HL-60 (cell line): ENCODE data around the gene CANT1.

Source experiments
- DNase-seq, 2 experiments: peaks; one replicate each; pipeline ENCODE4 v3.0.0-alpha.2; 2010 to 2020; ENCODE audit warnings: low read depth in 1 of 2, low spot score in 1 of 2
- H3K27ac ChIP-seq: fragments of 250-450 bp; sonication (Bioruptor Pico); replicated peaks from 2 replicates; pipeline ENCODE4 v1.5.1; 2020; ENCODE audit warnings: mild to moderate bottlenecking, moderate library complexity
- H3K27me3 ChIP-seq: fragments of 250-450 bp; sonication (Bioruptor Pico); 2 replicates; pipeline ENCODE4 v1.5.1; 2021; ENCODE audit warnings: mild to moderate bottlenecking, moderate library complexity; ENCODE audit not compliant: insufficient read depth, poor library complexity, severe bottlenecking
- H3K4me3 ChIP-seq: replicated peaks from 2 replicates; pipeline ENCODE4 v1.5.1; 2011; ENCODE audit warnings: mild to moderate bottlenecking, control low read depth, low read length; ENCODE audit not compliant: insufficient read depth
- GABPA ChIP-seq: IDR thresholded peaks from 2 replicates; pipeline ENCODE4 v1.6.1; 2012; ENCODE audit warnings: low read depth
- POLR2AphosphoS5 ChIP-seq: IDR thresholded peaks from 2 replicates; pipeline ENCODE4 v1.6.1; 2012; ENCODE audit warnings: low read depth
- SPI1 ChIP-seq: IDR thresholded peaks from 2 replicates; pipeline ENCODE4 v1.6.1; 2012; ENCODE audit warnings: low read depth, mild to moderate bottlenecking, borderline replicate concordance
- TF ChIP-seq, protein P1 (sequence below): IDR thresholded peaks from one replicate; pipeline ENCODE4 v1.5.1; 2011; ENCODE audit warnings: low read length, control low read depth, inconsistent platforms; ENCODE audit not compliant: insufficient read depth
- TF ChIP-seq, protein P2 (sequence below): IDR thresholded peaks from 2 replicates; pipeline ENCODE4 v1.6.1; 2012; ENCODE audit warnings: low read depth; ENCODE audit not compliant: insufficient replicate concordance

CANT1 gene

DNA sequence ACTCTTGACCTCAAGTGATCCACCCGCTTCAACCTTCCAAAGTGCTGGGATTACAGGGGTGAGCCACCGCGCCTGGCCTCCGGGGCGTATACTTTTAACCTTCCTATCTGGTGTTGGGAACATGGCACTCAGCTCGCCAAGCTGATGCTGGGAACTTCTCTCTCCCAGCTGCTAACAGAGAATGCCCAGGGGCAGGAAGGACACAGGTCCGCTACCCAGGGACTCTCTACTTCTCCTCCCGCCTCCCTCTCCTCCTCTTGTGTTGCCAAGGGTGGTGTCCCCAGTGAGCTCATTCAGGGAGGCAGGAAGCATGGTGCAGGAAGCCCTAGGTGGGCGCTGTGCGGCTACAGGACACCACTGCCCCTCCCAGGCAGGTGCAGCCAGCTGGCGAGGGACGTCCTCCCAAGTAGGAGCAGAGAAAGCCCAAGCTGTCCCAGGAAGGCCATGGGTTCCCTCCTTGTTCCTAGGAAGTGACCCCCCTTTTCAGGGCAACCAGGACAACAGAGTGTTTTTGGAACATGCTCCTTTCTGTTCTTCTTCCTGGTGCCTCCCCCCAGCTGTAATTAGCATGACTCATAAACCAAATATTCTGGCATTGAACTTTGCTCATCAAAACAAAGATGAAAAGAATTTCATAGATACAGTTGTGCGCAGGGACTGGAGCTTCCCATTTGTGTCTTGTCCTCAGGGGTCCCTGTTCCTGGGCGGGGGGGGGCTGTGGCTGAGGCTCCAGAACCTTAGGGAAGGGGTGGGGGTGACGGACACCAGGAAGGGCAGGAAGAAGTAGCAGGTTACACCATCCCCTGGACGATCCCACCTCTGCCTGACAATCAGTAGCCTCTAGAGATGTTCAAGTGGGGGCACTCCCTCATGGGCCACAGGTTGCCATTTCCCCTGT lies 17.1 kb upstream of the CANT1 start:
- H3K4me3 ChIP-seq = no peak overlapping the region

GRCh38 chr17:79024901-79025737 lies 15.6 kb upstream of the CANT1 start:
- no peak overlapping the region for H3K27ac ChIP-seq
- peaks cover 75% of the 10 kb centered on the region for H3K27me3 ChIP-seq
- TF ChIP-seq, protein P1, sequence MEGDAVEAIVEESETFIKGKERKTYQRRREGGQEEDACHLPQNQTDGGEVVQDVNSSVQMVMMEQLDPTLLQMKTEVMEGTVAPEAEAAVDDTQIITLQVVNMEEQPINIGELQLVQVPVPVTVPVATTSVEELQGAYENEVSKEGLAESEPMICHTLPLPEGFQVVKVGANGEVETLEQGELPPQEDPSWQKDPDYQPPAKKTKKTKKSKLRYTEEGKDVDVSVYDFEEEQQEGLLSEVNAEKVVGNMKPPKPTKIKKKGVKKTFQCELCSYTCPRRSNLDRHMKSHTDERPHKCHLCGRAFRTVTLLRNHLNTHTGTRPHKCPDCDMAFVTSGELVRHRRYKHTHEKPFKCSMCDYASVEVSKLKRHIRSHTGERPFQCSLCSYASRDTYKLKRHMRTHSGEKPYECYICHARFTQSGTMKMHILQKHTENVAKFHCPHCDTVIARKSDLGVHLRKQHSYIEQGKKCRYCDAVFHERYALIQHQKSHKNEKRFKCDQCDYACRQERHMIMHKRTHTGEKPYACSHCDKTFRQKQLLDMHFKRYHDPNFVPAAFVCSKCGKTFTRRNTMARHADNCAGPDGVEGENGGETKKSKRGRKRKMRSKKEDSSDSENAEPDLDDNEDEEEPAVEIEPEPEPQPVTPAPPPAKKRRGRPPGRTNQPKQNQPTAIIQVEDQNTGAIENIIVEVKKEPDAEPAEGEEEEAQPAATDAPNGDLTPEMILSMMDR = no peak
- no peak for TF ChIP-seq POLR2AphosphoS5
- TF ChIP-seq GABPA = no peak
- TF ChIP-seq, protein P2, sequence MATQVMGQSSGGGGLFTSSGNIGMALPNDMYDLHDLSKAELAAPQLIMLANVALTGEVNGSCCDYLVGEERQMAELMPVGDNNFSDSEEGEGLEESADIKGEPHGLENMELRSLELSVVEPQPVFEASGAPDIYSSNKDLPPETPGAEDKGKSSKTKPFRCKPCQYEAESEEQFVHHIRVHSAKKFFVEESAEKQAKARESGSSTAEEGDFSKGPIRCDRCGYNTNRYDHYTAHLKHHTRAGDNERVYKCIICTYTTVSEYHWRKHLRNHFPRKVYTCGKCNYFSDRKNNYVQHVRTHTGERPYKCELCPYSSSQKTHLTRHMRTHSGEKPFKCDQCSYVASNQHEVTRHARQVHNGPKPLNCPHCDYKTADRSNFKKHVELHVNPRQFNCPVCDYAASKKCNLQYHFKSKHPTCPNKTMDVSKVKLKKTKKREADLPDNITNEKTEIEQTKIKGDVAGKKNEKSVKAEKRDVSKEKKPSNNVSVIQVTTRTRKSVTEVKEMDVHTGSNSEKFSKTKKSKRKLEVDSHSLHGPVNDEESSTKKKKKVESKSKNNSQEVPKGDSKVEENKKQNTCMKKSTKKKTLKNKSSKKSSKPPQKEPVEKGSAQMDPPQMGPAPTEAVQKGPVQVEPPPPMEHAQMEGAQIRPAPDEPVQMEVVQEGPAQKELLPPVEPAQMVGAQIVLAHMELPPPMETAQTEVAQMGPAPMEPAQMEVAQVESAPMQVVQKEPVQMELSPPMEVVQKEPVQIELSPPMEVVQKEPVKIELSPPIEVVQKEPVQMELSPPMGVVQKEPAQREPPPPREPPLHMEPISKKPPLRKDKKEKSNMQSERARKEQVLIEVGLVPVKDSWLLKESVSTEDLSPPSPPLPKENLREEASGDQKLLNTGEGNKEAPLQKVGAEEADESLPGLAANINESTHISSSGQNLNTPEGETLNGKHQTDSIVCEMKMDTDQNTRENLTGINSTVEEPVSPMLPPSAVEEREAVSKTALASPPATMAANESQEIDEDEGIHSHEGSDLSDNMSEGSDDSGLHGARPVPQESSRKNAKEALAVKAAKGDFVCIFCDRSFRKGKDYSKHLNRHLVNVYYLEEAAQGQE = no peak
- TF ChIP-seq SPI1 = no peak
- no peak overlapping the region for H3K4me3 ChIP-seq
- no peak for DNase-seq

More for the DNA sequence above, 17.1 kb upstream of the CANT1 start:
- DNase-seq = no peak
- Histone ChIP-seq H3K27me3 (peaks cover 68% of the 10 kb centered on the region), H3K27ac (no peak overlapping the region)
- TF ChIP-seq SPI1 = no peak
- TF ChIP-seq, protein P2 = no peak
- TF ChIP-seq GABPA = no peak
- no peak for TF ChIP-seq POLR2AphosphoS5
- TF ChIP-seq, protein P1 = no peak

DNA sequence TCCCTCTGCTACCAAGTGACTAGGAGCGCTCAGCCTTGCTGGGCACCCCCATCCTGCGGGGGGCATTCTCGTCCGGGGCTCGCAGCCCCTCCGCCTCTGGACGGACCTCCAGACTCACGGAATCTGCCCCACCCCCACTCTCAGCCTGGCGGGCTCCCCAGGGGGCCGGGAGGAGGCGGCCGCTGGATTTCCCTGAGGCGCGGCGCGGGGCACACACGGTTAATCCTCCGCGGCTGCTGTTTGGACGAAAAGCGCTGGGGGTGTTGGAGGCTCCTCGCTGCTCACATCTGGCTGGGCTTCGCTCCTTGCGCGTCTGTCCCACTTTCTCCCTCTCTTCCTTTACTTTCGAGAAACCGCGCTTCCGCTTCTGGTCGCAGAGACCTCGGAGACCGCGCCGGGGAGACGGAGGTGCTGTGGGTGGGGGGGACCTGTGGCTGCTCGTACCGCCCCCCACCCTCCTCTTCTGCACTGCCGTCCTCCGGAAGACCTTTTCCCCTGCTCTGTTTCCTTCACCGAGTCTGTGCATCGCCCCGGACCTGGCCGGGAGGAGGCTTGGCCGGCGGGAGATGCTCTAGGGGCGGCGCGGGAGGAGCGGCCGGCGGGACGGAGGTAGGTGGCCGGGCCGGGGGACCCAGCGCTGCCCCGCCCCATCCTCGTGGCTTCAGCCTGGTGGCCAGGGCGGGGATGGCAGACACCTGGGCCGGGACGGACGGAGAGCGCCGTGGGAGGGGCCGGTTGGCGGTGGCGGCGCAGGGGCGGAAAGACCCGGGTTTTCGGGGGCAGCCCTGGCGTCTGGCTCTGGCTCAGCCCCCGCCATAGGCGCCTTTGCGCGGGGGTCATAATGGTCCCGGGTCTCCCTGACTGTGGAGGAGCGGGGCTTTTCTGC lies 14.6 kb upstream of the CANT1 start, which contains the start of gene C1QTNF1:
C1QTNF1 (plus strand) TSS at position 284 of the 886 bp plus-strand sequence. CDS start 19,800 bp downstream, outside the sequence.
- Histone ChIP-seq H3K27me3 (peaks cover 75% of the 10 kb centered on the region), H3K27ac (no peak within 1 kb of the TSS), H3K4me3 (no peak within 1 kb of the TSS; the same call in 1 of the 2 replicates)
- DNase-seq = no peak
- TF ChIP-seq GABPA (no peak), POLR2AphosphoS5 (no peak), SPI1 (no peak)
- TF ChIP-seq, protein P2 = no peak
- TF ChIP-seq, protein P1 = no peak
